HG03108 (cell line): ENCODE data around the gene CHCHD6.

Experiments used
- ATAC-seq: cut with Tn5 transposase; IDR thresholded peaks from one replicate; pipeline ENCODE4 v1.9.1; 2021; ENCODE audit warnings: moderate library complexity; ENCODE audit not compliant: unreplicated experiment

Gene CHCHD6

GRCh38 chr3:126988451-126989021 is 284.5 kb downstream of the CHCHD6 start:
- ATAC-seq: no peak

DNA sequence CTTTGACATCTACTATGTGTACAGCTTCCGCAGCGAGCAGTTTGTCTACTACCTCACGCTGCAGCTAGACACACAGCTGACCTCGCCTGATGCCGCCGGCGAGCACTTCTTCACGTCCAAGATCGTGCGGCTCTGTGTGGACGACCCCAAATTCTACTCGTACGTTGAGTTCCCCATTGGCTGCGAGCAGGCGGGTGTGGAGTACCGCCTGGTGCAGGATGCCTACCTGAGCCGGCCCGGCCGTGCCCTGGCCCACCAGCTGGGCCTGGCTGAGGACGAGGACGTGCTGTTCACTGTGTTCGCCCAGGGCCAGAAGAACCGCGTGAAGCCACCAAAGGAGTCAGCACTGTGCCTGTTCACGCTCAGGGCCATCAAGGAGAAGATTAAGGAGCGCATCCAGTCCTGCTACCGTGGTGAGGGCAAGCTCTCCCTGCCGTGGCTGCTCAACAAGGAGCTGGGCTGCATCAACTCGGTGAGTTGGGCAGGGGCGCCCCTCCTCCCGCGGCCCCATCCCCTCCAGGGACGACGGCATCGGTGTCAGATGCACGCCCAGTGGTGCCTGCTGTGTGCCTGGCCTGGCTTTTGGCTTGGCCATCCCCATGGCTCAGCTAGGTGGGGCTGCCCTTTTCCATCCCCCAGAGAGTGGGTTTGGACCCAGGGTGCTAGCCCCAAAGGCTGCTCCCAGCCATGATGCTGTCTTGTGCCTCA is 285.4 kb downstream of the CHCHD6 start:
- ATAC-seq: no peak

DNA sequence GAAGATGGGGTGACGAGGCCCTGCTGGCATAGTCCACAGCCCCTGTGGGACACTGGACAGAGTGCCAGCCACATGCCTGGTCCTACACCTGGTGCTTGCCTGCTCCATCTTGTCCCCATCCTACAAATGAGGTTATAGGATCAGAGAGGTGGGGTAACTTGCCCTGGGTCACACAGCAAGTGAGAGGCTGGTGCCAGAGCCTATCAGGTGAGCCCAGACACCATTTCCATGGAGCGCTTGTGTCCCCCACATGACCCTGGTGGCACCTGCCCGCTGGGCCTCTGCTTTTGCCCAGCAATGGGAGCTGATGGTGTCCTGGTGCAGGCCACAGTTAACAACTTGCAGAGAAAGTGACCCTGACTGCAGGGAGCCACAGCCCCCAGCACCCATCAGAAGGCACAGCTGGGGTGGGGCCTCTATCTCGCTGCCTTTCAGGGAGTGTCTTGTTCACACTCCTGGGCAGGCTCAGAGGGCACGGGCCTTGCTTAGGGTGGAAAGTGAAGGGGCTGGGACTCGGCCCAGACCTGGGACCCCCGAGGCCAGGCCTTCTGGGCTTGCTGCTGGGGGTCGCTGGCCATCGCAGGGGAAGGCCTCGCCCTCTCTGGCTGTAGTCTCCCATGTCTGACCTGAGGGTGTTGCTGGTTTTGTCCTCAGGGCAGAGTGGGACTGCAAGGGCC is 286.1 kb downstream of the CHCHD6 start:
- ATAC-seq: no peak

- ATAC-seq: no peak
Measured at GRCh38 chr3:126990890-126991289, 286.9 kb downstream of the CHCHD6 start.

- ATAC-seq: no peak
Measured at GRCh38 chr3:126991366-126992200, 287.5 kb downstream of the CHCHD6 start.

DNA sequence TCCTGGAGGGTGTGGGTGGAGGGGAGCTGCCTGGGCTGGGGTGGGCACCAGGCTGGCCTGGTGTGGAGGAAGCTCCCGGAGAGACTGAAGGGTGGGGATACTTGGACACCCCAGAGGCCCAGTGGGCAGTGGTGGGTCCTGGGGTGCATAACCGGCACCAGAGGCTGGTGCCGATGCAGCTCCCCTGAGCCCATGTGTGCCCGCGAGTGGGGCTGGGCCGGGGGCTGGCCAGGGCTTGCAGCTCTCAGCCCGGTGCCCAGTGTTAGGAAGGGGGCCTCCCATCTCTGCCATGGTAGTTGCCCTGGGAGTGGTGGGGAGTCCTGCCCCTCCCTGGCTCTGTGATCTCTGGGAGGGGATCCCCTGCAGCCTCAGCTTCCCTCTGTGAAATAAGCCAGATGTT is 288.2 kb downstream of the CHCHD6 start:
- no peak for ATAC-seq

DNA sequence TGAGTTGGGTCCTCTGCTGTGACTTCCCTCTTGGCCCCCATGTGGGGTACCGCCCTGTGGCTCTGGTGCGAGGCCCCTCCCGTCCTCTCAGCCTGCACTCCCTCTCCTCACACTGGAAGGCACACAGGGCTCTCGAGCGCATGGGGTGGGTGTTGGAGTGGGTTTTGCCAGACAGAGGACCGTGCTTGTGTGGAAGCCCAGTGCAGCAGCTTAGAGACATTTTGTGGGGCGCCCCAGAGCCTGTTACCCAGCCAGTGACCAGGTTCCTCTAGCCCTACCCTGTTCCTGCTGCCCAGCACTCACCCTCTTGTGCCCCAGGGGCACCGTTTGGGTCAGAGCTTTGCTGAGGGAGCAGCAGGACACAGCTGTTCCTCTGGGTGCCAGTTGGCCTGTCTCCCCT is 288.7 kb downstream of the CHCHD6 start:
- ATAC-seq: no peak

DNA sequence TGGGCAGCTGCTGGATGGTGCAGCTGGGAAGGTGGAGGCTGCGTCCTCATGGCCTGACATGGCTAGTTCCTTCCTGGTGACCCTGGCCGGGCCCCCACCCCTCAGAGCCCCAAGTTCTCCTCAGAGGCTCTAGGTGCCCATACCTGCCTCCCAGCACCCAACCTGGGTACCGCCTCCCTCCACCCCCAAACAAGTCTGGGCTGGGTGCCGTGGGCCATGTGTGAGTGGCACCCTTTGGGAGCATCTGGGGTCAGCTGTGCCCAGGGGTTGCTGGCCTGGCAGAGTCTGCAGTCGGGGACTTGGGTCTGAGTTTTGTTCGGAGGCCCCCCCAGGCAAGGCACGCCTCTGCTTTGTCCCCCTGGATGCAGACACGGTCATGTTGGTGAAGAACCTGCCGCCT is 289.4 kb downstream of the CHCHD6 start:
- ATAC-seq: no peak

DNA sequence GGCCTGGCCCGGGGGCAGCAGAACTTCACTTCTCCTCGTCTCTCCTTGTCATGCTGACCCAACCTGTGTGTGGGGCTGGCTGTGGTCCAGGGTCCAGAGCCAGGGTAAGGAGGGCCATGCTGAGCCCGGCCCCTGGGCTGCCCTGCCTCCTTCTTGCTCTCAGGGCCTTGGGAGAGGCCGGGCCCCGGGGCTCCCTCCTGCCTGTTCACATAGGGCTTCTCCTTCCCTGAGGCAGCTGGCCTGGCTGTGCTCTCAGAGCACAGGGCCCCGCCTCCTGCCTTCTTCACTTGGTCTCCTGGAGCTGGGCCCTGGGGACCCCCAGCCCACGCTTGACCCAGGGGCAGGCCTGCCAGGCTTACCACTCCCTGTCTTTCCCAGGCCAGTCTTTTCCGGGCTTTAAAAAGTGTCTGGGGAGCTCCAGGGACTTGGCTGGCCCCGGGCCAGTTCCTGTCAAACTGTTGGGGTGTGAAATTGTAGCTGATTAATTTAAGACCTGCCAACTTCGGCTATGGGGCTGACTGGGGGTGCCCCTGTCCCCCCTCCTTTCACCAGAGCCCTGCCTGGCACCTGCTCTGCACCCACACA is 290.7 kb downstream of the CHCHD6 start:
- ATAC-seq: peak; percentile 40

- ATAC-seq: peak; percentile 20
Measured at GRCh38 chr3:126995254-126995780, 291.3 kb downstream of the CHCHD6 start.

GRCh38 chr3:126995926-126996512 is 292.0 kb downstream of the CHCHD6 start:
- ATAC-seq: no peak

DNA sequence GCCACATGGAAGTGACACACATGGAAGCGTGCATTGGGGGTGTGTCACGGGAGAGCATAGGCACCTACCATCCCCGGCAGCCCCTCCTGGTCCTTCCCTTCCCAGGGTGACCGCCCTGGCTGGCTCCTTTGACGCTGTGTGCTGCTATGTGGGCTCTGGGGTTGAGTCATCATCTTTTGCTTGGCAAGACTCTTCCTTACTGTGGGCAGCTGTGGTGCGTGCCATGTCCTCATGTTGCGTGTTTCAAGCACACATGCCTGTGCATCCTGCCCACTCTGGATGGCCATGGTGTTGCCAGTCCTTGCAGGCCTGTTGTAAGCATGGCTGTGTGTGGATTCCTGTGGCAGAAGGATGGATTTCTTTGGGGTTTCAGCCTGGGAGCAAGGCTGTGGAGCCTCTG is 292.9 kb downstream of the CHCHD6 start:
- ATAC-seq: no peak

- no peak for ATAC-seq
Measured at GRCh38 chr3:126997455-126998038, 293.5 kb downstream of the CHCHD6 start.

GRCh38 chr3:126998320-126998719 is 294.3 kb downstream of the CHCHD6 start:
- no peak for ATAC-seq

GRCh38 chr3:126998728-126999127 is 294.7 kb downstream of the CHCHD6 start:
- no peak for ATAC-seq

DNA sequence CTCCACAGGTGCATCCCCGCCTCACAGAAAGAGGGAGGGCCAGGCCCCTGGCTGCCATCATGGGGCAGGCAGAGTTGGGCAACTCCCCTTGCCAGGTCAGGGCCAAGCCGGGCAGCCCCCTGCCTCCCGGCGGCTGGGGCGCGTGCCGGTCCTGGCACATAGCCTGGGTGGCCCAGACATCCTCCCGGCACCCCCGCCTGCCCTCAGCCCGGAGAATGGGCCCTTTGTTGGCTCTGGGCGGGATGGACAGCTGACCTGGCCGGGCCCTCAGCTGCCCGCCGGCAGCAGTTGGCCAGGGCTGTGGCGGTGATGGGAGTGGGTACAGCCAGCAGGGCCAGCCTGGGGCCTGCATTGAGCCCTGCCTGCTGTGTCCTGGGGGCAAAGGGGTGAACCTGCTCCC is 295.3 kb downstream of the CHCHD6 start:
- ATAC-seq: no peak

DNA sequence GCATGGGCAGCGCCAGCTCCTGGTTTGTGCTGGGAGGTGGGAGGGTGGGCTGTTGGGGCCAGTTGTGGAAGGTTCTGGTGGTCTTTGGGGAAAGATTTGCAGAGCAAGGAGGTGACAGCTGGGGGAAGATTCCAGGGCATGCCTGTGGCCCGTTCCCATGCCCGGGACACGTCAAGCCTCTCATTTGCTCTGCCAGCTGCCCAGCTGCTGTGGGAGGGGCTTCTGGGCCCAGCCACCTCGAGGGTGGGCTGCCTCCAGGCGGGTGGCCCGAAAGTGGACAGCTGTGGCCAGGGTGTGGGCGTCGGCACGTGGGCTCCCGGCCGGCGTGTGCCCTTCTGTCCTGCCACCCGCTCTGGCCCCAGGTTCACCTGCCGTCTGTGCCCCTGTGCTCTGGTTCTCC is 296.1 kb downstream of the CHCHD6 start:
- no peak for ATAC-seq

- ATAC-seq: no peak
Measured at GRCh38 chr3:127000761-127001160, 296.7 kb downstream of the CHCHD6 start.

GRCh38 chr3:127001486-127002194 is 297.6 kb downstream of the CHCHD6 start:
- no peak for ATAC-seq
